ENCODE results near the gene EXOC6B.

EXOC6B gene

DNA sequence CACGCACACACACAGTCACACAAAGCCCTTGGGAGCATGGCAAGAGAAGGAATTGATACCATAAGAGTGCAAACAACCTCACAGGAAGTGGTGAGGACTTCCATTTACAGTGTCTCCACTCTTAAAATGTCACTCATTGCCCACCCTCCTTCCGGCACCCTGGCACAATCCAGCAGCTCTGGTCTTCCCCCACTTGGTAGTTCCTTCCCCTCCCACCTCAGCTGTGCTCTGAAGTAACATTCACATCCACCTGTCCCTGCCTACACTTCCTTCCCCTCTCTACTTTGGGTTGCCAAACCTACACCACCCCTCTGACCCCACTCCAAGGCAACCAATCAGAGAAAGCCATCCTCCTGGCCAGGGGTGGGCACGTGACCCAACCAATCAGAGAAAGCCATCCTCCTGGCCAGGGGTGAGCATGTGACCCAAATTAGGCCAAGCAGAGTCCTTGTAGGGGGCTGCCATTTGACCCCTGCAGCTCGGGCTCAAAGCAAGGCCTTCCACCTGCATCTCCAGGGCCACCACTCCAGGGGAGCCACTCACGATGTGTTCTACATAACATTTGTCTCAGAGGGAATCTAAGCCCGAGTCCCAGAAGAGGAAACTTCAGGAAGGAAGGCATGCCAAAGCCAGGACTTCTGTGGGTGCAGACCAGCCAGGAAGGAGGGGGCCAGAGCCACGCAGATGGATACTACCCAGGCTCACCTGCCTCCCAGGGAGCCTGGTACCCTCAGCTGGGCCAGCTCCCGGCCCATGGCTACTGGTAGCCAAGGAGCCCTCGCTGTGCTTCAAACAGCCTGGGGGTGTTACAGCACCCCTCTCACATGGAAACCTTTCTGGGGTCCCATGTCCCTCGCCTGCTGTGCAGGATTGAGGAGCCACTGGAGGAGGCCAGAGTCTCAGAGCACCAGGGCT is 699.4 kb downstream of the EXOC6B start:
- Mint-ChIP-seq H3K4me3 (no peak overlapping the region), H3K36me3 (ENCODE audit: low read depth) (no peaks in the 10 kb centered on the region)

More for the DNA sequence above, 699.4 kb downstream of the EXOC6B start:
- H3K4me1 Mint-ChIP-seq, result peaks cover 19% of the 10 kb centered on the region
- no peak overlapping the region for H3K27ac Mint-ChIP-seq
- H3K27me3 Mint-ChIP-seq (ENCODE audit: low read depth), result peaks cover 61% of the 10 kb centered on the region
- TF ChIP-seq, protein P1, sequence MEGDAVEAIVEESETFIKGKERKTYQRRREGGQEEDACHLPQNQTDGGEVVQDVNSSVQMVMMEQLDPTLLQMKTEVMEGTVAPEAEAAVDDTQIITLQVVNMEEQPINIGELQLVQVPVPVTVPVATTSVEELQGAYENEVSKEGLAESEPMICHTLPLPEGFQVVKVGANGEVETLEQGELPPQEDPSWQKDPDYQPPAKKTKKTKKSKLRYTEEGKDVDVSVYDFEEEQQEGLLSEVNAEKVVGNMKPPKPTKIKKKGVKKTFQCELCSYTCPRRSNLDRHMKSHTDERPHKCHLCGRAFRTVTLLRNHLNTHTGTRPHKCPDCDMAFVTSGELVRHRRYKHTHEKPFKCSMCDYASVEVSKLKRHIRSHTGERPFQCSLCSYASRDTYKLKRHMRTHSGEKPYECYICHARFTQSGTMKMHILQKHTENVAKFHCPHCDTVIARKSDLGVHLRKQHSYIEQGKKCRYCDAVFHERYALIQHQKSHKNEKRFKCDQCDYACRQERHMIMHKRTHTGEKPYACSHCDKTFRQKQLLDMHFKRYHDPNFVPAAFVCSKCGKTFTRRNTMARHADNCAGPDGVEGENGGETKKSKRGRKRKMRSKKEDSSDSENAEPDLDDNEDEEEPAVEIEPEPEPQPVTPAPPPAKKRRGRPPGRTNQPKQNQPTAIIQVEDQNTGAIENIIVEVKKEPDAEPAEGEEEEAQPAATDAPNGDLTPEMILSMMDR (IDR thresholded peaks at IDR 0.05; ENCODE audit: unreplicated experiment in 3 of 3), result no peak
- peaks cover 8% of the 10 kb centered on the region for H3K9me3 Mint-ChIP-seq
